Prostate gland (tissue), 2 donors: Measurements from ENCODE around the gene FXYD1. TPM values are rescaled to one million over a fixed set of nuclear protein-coding genes. Genes with fewer than 3 reads are reported as not detected.

ENCODE experiments used
- DNase-seq: peaks from one replicate; pipeline ENCODE4 v3.0.0-alpha.2; 2019; ENCODE audit warnings: low spot score
- H3K27ac ChIP-seq, 2 donors: fragments of 200-600 bp; sonication (generic); 2 replicates each; pipeline ENCODE4 v1.5.1; 2017 to 2019
- H3K27me3 ChIP-seq: fragments of 200-600 bp; sonication (generic); replicated peaks from 2 replicates; pipeline ENCODE4 v1.5.1; 2019; ENCODE audit not compliant: insufficient read depth
- H3K36me3 ChIP-seq, 2 donors: fragments of 200-600 bp; sonication (generic); 1 replicate in 1 of 2; 2 replicates in 1 of 2; pipeline versions ENCODE4 v1.5.1 to v1.8.1; 2017 to 2019
- H3K4me1 ChIP-seq: fragments of 200-600 bp; sonication (generic); replicated peaks from 2 replicates; pipeline ENCODE4 v1.5.1; 2019
- H3K4me3 ChIP-seq, 2 donors: fragments of 200-600 bp; sonication (generic); 2 replicates each; pipeline ENCODE4 v1.5.1; 2017 to 2019
- H3K9me3 ChIP-seq: fragments of 200-600 bp; sonication (generic); 2 replicates; pipeline ENCODE4 v1.5.1; 2017
- CTCF ChIP-seq, 4 experiments: fragments of 200-600 bp in 2 of 4; fragments of 450-650 bp in 2 of 4; sonication (generic) in 2 of 4; IDR thresholded peaks; 1 replicate in 3 of 4; 2 replicates in 1 of 4; pipeline ENCODE4 v1.5.1; 2016 to 2019; ENCODE audit warnings: antibody characterized with exemption in 4 of 4, mild to moderate bottlenecking in 2 of 4, moderate library complexity in 2 of 4
- POLR2A ChIP-seq: fragments of 450-650 bp; IDR thresholded peaks from one replicate; pipeline ENCODE4 v1.6.1; 2016; ENCODE audit warnings: antibody characterized with exemption, mild to moderate bottlenecking
- POLR2AphosphoS5 ChIP-seq: sonication (generic); formaldehyde crosslinking; IDR thresholded peaks from one replicate; pipeline ENCODE4 v1.6.1; 2017; ENCODE audit warnings: antibody characterized with exemption
- WGBS: methylation state at CpG from one replicate; pipeline ENCODE4 v1.1.5; 2018; 5-methylcytosine and 5-hydroxymethylcytosine counted together
- intact Hi-C: fragments of 100-400 bp; cut with DNase I; formaldehyde crosslinking; loops from one replicate; pipeline ENCODE4 v1.14.2; 2022
- total RNA-seq, 2 donors: library from RNA; depleted of rRNA; stranded (reverse); fragments of >200 nt; gene quantifications; one replicate each; pipeline ENCODE4 v1.1.0, GENCODE V29; 2016

The FXYD1 gene
- total RNA-seq, 2 donors from 2014 or later: 15.9 to 30.6 TPM

- H3K36me3 ChIP-seq: no peaks in the 10 kb centered on the region
- intact Hi-C loops: no loop called here
- H3K27ac ChIP-seq: no peak overlapping the region
- H3K27me3 ChIP-seq: no peaks in the 10 kb centered on the region
- DNase-seq: no peak
- TF ChIP-seq POLR2A (no peak), POLR2AphosphoS5 (no peak), CTCF (IDR thresholded peaks at IDR 0.05) (no peak)
- WGBS: 88% methylated on average over 9 of the region's 9 CpGs
- H3K4me3 ChIP-seq: no peak overlapping the region
- H3K4me1 ChIP-seq: no peaks in the 10 kb centered on the region
- no peaks in the 10 kb centered on the region for H3K9me3 ChIP-seq
Observed at GRCh38 chr19:35160629-35161433, 22.2 kb downstream of the FXYD1 start.

- no peak overlapping the region for H3K4me3 ChIP-seq
- TF ChIP-seq CTCF (IDR thresholded peaks at IDR 0.05) (no peak), POLR2A (no peak), POLR2AphosphoS5 (no peak)
- H3K27me3 ChIP-seq: no peaks in the 10 kb centered on the region
- WGBS: 69% methylated on average over 2 of the region's 2 CpGs
- no peak overlapping the region for H3K27ac ChIP-seq
- H3K36me3 ChIP-seq: no peaks in the 10 kb centered on the region
- H3K4me1 ChIP-seq: no peaks in the 10 kb centered on the region
- H3K9me3 ChIP-seq: no peaks in the 10 kb centered on the region
- DNase-seq: no peak
- intact Hi-C loops: no loop called here
Observed at GRCh38 chr19:35161434-35161743, 22.8 kb downstream of the FXYD1 start.

GRCh38 chr19:35162471-35163326 lies 24.1 kb downstream of the FXYD1 start:
- intact Hi-C loops: no loop called here
- 85% methylated on average over 6 of the region's 6 CpGs for WGBS
- H3K9me3 ChIP-seq: no peaks in the 10 kb centered on the region
- no peak overlapping the region for H3K4me3 ChIP-seq
- no peak for DNase-seq
- H3K27ac ChIP-seq: no peak overlapping the region
- no peak for TF ChIP-seq POLR2A
- no peak for TF ChIP-seq POLR2AphosphoS5
- TF ChIP-seq CTCF (IDR thresholded peaks at IDR 0.05): no peak
- H3K36me3 ChIP-seq: no peaks in the 10 kb centered on the region
- no peaks in the 10 kb centered on the region for H3K4me1 ChIP-seq
- no peaks in the 10 kb centered on the region for H3K27me3 ChIP-seq

GRCh38 chr19:35164418-35164817 lies 25.8 kb downstream of the FXYD1 start:
- WGBS: 87% methylated on average over 2 of the region's 2 CpGs
- H3K4me1 ChIP-seq: no peaks in the 10 kb centered on the region
- H3K4me3 ChIP-seq: no peak overlapping the region
- no peaks in the 10 kb centered on the region for H3K27me3 ChIP-seq
- H3K36me3 ChIP-seq: no peaks in the 10 kb centered on the region
- intact Hi-C loops: no loop called here
- no peak for DNase-seq
- TF ChIP-seq POLR2AphosphoS5 (no peak), POLR2A (no peak), CTCF (IDR thresholded peaks at IDR 0.05) (no peak)
- no peaks in the 10 kb centered on the region for H3K9me3 ChIP-seq
- H3K27ac ChIP-seq: no peak overlapping the region
